Progenitor cell of endocrine pancreas (in vitro differentiated cells): ENCODE results near the gene ERAL1. TPM values are rescaled to one million over a fixed set of nuclear protein-coding genes. Genes with fewer than 3 reads are reported as not detected.
A peak's percentile ranks its signal among the peaks of the same experiment; 100 is the strongest.

Experiments
- DNase-seq: peaks from one replicate; pipeline ENCODE4 v3.0.0; 2021; ENCODE audit warnings: low spot score; ENCODE audit not compliant: unreplicated experiment
- H3K27ac Mint-ChIP-seq: 2 replicates; pipeline ENCODE4 v1.8.0; 2021; ENCODE audit warnings: mild to moderate bottlenecking, moderate library complexity, mixed read lengths
- H3K27me3 Mint-ChIP-seq: 2 replicates; pipeline ENCODE4 v1.8.0; 2021; ENCODE audit warnings: mixed read lengths
- H3K36me3 Mint-ChIP-seq: 2 replicates; pipeline ENCODE4 v1.8.0; 2022; ENCODE audit warnings: mixed read lengths; ENCODE audit not compliant: insufficient read depth
- H3K4me1 Mint-ChIP-seq: 2 replicates; pipeline ENCODE4 v1.8.0; 2021; ENCODE audit warnings: low read depth, mixed read lengths
- H3K4me3 Mint-ChIP-seq: 2 replicates; pipeline ENCODE4 v1.8.0; 2021; ENCODE audit warnings: low read depth, mild to moderate bottlenecking, moderate library complexity, mixed read lengths
- H3K9me3 Mint-ChIP-seq: 2 replicates; pipeline ENCODE4 v1.8.0; 2021; ENCODE audit warnings: low read depth, mixed read lengths
- microRNA-seq: library from miRNA; unstranded; fragments of <30 nt; microRNA quantifications from one replicate; pipeline ENCODE4 v1.1.0, GENCODE V29; 2020; ENCODE audit warnings: borderline number of aligned reads; ENCODE audit not compliant: unreplicated experiment
- total RNA-seq: library from RNA; stranded (reverse); gene quantifications from 2 replicates; pipeline ENCODE4 v1.2.1, GENCODE V29; 2021
- TF ChIP-seq, protein P1 (sequence below): fragments of 200-600 bp; sonication (generic); IDR thresholded peaks from one replicate; pipeline ENCODE4 v1.5.0; 2021; ENCODE audit warnings: antibody characterized with exemption, mild to moderate bottlenecking; ENCODE audit not compliant: unreplicated experiment

Gene ERAL1
- total RNA-seq, 1 donor from 2014 or later, result 49.2 TPM

DNA sequence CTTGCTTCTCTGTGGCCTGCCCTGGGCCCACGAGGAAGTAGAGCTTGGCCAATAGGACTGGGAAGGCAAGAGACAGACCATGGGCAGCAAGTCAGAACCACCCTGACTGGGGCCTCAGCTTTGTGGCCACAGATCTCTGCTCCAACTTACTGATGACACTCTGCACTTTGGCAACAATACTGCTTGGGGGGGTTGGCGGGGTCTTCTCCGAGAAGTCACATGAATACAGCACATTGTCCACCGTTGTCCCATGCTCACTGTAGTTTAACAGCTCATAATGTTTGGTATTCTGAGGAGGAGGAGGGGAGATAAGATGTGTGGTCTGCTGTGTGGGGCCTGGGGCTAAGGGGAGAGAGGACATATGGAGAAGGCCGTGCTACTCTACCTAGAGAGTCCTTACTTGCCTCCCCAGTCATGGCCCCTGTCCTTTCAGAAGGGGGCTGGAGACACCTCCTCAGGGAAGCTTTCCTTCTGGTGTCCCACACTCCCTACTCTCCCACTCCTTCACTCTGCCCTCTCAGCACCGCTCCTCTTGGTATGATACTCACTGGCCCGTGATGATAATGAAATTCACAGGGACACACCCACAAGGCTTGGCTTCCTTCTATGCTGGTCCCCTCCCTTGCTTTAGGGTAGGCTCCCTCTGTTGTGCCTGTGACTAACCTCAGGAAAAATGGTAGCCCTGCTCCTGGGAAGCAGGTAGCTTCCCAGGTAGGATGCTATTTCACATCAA is 52.1 kb downstream of the ERAL1 start:
- peak overlapping the region; percentile 52 for H3K27ac Mint-ChIP-seq
- peaks cover 5% of the 10 kb centered on the region for H3K4me1 Mint-ChIP-seq
- no peaks in the 10 kb centered on the region for H3K27me3 Mint-ChIP-seq
- no peak for DNase-seq
- H3K4me3 Mint-ChIP-seq, result no peak overlapping the region
- H3K36me3 Mint-ChIP-seq, result peaks cover 17% of the 10 kb centered on the region
- TF ChIP-seq, protein P1, sequence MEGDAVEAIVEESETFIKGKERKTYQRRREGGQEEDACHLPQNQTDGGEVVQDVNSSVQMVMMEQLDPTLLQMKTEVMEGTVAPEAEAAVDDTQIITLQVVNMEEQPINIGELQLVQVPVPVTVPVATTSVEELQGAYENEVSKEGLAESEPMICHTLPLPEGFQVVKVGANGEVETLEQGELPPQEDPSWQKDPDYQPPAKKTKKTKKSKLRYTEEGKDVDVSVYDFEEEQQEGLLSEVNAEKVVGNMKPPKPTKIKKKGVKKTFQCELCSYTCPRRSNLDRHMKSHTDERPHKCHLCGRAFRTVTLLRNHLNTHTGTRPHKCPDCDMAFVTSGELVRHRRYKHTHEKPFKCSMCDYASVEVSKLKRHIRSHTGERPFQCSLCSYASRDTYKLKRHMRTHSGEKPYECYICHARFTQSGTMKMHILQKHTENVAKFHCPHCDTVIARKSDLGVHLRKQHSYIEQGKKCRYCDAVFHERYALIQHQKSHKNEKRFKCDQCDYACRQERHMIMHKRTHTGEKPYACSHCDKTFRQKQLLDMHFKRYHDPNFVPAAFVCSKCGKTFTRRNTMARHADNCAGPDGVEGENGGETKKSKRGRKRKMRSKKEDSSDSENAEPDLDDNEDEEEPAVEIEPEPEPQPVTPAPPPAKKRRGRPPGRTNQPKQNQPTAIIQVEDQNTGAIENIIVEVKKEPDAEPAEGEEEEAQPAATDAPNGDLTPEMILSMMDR, result no peak
- H3K9me3 Mint-ChIP-seq, result no peaks in the 10 kb centered on the region

DNA sequence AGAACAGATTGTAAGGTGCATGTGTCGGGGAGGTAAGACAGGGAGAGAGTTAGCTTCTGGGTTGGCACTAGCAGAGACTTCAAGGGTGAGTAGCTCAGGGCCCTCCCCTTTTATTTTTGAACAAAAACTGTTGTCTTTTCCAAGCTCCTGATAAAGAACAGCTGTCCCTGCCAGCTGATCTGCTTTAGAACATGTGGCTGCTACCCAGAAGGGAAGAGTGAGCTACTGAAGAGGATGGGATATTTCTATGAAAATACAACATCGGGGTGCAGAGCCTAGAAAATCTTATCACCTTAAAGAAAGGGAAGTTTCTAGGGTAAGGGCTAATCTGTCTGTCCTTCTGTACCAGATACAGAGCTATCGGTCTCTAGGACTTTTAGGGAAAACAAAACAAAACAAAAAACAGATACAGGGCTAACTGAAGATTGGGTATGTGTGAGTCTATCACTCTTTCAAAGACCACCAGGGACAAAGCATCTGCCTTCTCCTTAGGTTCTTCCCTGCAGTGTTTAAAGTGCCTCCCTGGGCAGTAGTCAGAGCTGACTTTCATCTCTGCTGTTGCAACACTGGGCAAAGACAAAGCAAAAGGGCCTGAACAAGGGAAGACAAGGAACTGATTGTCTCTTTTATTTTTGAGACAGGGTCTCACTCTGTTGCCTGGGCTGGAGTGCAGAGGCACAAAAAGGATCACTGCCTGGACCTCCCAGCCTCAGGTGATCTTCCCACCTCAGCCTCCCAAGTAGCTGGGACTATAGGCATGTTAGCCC is 53.1 kb downstream of the ERAL1 start:
- H3K4me1 Mint-ChIP-seq, result peaks cover 2% of the 10 kb centered on the region
- TF ChIP-seq, protein P1, result no peak
- H3K27ac Mint-ChIP-seq, result no peak overlapping the region
- no peaks in the 10 kb centered on the region for H3K9me3 Mint-ChIP-seq
- DNase-seq, result no peak
- H3K27me3 Mint-ChIP-seq, result no peaks in the 10 kb centered on the region
- H3K4me3 Mint-ChIP-seq, result no peak overlapping the region
- H3K36me3 Mint-ChIP-seq, result peaks cover 20% of the 10 kb centered on the region

DNA sequence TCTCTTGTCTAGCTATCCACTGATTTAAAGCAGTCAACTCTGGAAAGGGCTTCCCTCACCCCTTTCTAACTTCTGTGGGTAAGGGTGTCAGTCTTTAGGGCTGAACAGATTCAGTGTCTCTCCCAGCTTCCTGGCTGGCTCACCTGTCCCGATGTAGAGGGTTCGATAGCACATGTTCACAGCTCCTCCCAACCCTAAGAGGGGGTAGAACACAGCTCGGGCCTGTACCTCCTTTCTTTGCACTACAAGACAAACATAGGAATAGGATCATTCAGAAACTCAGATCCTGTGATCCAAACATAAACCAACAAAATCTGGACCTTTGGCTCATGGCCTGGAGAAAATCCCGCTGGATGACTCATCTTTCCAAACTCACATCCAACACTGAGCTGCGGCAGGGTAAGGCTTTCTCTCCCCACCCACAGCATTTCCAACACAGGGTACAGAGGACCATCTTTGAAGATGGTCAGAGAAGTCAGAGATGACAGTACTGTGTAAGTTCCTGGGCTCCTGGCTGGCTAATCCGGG is 53.9 kb downstream of the ERAL1 start:
- Mint-ChIP-seq H3K27me3 (no peaks in the 10 kb centered on the region), H3K36me3 (peaks cover 25% of the 10 kb centered on the region), H3K4me1 (no peaks in the 10 kb centered on the region), H3K9me3 (no peaks in the 10 kb centered on the region), H3K4me3 (no peak overlapping the region), H3K27ac (peak overlapping the region; percentile 8)
- no peak for DNase-seq
- TF ChIP-seq, protein P1, result no peak

GRCh38 chr17:28910534-28910933 is 55.7 kb downstream of the ERAL1 start:
- H3K36me3 Mint-ChIP-seq, result peaks cover 36% of the 10 kb centered on the region
- TF ChIP-seq, protein P1, result no peak
- no peak overlapping the region for H3K27ac Mint-ChIP-seq
- no peak overlapping the region for H3K4me3 Mint-ChIP-seq
- H3K4me1 Mint-ChIP-seq, result no peaks in the 10 kb centered on the region
- no peaks in the 10 kb centered on the region for H3K27me3 Mint-ChIP-seq
- DNase-seq, result no peak
- no peaks in the 10 kb centered on the region for H3K9me3 Mint-ChIP-seq

Small RNA genes within 50 kb of the gene (microRNA-seq; reads per million reads assigned to microRNA genes)
- gene MIR451B, result not detected

Other genes with a start within 250 kb of the ERAL1 start
- 35.5 and 36.7 TPM in 2 replicates for gene RSKR, start 240.8 kb upstream of the ERAL1 start, total RNA-seq
- gene BLTP2, start 209.9 kb upstream of the ERAL1 start, total RNA-seq, result 182 and 190 TPM in 2 replicates
- 53.3 and 57.9 TPM in 2 replicates for gene SDF2, start 193.1 kb upstream of the ERAL1 start, total RNA-seq
- 80.0 and 88.0 TPM in 2 replicates for gene SUPT6H, start 192.8 kb upstream of the ERAL1 start, total RNA-seq
- 15.2 and 16.3 TPM in 2 replicates for gene PROCA1, start 143.1 kb upstream of the ERAL1 start, total RNA-seq
- gene RAB34, start 137.1 kb upstream of the ERAL1 start, total RNA-seq, result 147 and 150 TPM in 2 replicates
- 1,486 and 1,562 TPM in 2 replicates for gene RPL23A, start 135.0 kb upstream of the ERAL1 start, total RNA-seq
- gene TLCD1, start 128.8 kb upstream of the ERAL1 start, total RNA-seq, result 14.0 and 15.5 TPM in 2 replicates
- gene NEK8, start 126.2 kb upstream of the ERAL1 start, total RNA-seq, result 15.4 and 16.8 TPM in 2 replicates
- gene TRAF4, start 111.0 kb upstream of the ERAL1 start, total RNA-seq, result 254 and 260 TPM in 2 replicates
- 48.9 and 58.7 TPM in 2 replicates for gene FAM222B, start 12.2 kb upstream of the ERAL1 start, total RNA-seq
- 125 and 131 TPM in 2 replicates for gene FLOT2, start 42.7 kb downstream of the ERAL1 start, total RNA-seq
- 22.4 and 25.9 TPM in 2 replicates for gene DHRS13, start 48.1 kb downstream of the ERAL1 start, total RNA-seq
- 70.4 and 71.8 TPM in 2 replicates for gene PHF12, start 96.5 kb downstream of the ERAL1 start, total RNA-seq
- gene SEZ6, start 151.0 kb downstream of the ERAL1 start, total RNA-seq, result 9.8 and 10.1 TPM in 2 replicates
- 4.3 and 5.3 TPM in 2 replicates for gene PIPOX, start 188.1 kb downstream of the ERAL1 start, total RNA-seq